Breast epithelium (tissue), 3 donors: ENCODE measurements around the gene ERF.

Experiments
- POLR2AphosphoS5 ChIP-seq, 3 donors: sonication (generic); formaldehyde crosslinking; IDR thresholded peaks; one replicate each; pipeline ENCODE4 v1.6.1; 2017; ENCODE audit warnings: antibody characterized with exemption in 3 of 3
- TF ChIP-seq, protein P1 (sequence below), 3 donors: fragments of 450-650 bp; IDR thresholded peaks; one replicate each; pipeline ENCODE4 v1.5.1; 2016 to 2017; ENCODE audit warnings: antibody characterized with exemption in 3 of 3, mild to moderate bottlenecking in 3 of 3, moderate library complexity in 3 of 3

DNA sequence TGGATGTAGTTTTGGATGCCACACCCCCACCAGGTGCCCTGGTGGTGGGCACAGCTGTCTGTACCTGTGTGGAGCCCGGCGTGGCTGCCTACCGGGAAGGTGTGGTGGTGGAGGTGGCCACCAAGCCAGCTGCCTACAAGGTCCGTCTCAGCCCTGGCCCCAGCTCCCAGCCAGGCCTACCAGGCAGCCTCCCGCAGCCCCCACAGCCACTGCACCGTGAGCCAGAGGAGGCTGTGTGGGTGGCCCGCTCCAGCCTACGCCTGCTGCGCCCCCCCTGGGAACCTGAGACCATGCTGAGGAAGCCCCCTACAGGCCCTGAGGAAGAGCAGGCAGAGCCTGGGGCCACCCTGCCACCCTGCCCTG lies 17.6 kb upstream of the ERF start:
- TF ChIP-seq, protein P1, sequence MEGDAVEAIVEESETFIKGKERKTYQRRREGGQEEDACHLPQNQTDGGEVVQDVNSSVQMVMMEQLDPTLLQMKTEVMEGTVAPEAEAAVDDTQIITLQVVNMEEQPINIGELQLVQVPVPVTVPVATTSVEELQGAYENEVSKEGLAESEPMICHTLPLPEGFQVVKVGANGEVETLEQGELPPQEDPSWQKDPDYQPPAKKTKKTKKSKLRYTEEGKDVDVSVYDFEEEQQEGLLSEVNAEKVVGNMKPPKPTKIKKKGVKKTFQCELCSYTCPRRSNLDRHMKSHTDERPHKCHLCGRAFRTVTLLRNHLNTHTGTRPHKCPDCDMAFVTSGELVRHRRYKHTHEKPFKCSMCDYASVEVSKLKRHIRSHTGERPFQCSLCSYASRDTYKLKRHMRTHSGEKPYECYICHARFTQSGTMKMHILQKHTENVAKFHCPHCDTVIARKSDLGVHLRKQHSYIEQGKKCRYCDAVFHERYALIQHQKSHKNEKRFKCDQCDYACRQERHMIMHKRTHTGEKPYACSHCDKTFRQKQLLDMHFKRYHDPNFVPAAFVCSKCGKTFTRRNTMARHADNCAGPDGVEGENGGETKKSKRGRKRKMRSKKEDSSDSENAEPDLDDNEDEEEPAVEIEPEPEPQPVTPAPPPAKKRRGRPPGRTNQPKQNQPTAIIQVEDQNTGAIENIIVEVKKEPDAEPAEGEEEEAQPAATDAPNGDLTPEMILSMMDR (IDR thresholded peaks at IDR 0.05): no peak
- no peak for TF ChIP-seq POLR2AphosphoS5 (IDR thresholded peaks at IDR 0.05)
